PC-3 (cell line): Measurements from ENCODE around the gene SIN3B. TPM values are rescaled to one million over a fixed set of nuclear protein-coding genes. Genes with fewer than 3 reads are reported as not detected.

ENCODE experiments used
- ATAC-seq: fragments of 200-7000 bp; cut with Tn5 transposase; 2 replicates; pipeline ENCODE4 v1.9.1; 2020; ENCODE audit warnings: mild to moderate bottlenecking, moderate library complexity
- BruUV-seq: library from RNA; stranded (reverse); fragments of 400-500 nt; replicated peaks from 2 replicates; lab custom pipeline; 2021; lab: Mats Ljungman, UMichigan
- CTCF ChIA-PET: fragments of 300-600 bp; sonication (Branson Sonifier 250); formaldehyde crosslinking; loops from one replicate; lab custom pipeline; 2022; ENCODE audit warnings: antibody characterized with exemption; lab: Charles Lee
- POLR2A ChIA-PET: fragments of 300-600 bp; sonication (Branson Sonifier 250); formaldehyde crosslinking; loops from one replicate; lab custom pipeline; 2022; ENCODE audit warnings: antibody characterized with exemption; ENCODE audit not compliant: unreplicated experiment; lab: Charles Lee
- DNase-seq: peaks from one replicate; pipeline ENCODE4 v3.0.0-alpha.2; 2015
- H2AFZ ChIP-seq: fragments of 300-600 bp; sonication (generic); 2 replicates; pipeline ENCODE4 v1.6.0; 2016; ENCODE audit warnings: antibody characterized with exemption, low read length
- H3F3A ChIP-seq: fragments of 300-600 bp; sonication (generic); one replicate; pipeline ENCODE4 v1.6.0; 2017; ENCODE audit warnings: antibody characterized with exemption, low read length, control low read depth, mild to moderate bottlenecking; ENCODE audit not compliant: unreplicated experiment
- H3K27ac ChIP-seq: fragments of 300-600 bp; sonication (generic); 2 replicates; pipeline ENCODE4 v1.5.1; 2016; ENCODE audit warnings: mild to moderate bottlenecking, low read length
- H3K27me3 ChIP-seq: fragments of 300-600 bp; sonication (generic); 2 replicates; pipeline ENCODE4 v1.6.1; 2016; ENCODE audit warnings: low read length, mixed read lengths
- H3K36me3 ChIP-seq: fragments of 300-600 bp; sonication (generic); 2 replicates; pipeline ENCODE4 v1.6.1; 2016; ENCODE audit warnings: low read depth, mixed run types, low read length, mixed read lengths
- H3K4me1 ChIP-seq: fragments of 300-600 bp; sonication (generic); 2 replicates; pipeline ENCODE4 v1.5.1; 2016; ENCODE audit warnings: low read length; ENCODE audit not compliant: insufficient read depth
- H3K4me2 ChIP-seq: fragments of 300-600 bp; sonication (generic); 2 replicates; pipeline ENCODE4 v1.6.0; 2016; ENCODE audit warnings: low read length
- H3K4me3 ChIP-seq: fragments of 300-600 bp; sonication (generic); 2 replicates; pipeline ENCODE4 v1.5.1; 2016; ENCODE audit warnings: mild to moderate bottlenecking, low read length, mixed read lengths
- H3K79me2 ChIP-seq: fragments of 300-600 bp; sonication (generic); 2 replicates; pipeline ENCODE4 v1.6.1; 2017; ENCODE audit warnings: low read length, mixed read lengths
- H3K9ac ChIP-seq: fragments of 300-600 bp; sonication (generic); 2 replicates; pipeline ENCODE4 v1.6.0; 2016; ENCODE audit warnings: mild to moderate bottlenecking, low read length
- H3K9me2 ChIP-seq: fragments of 300-600 bp; sonication (generic); replicated peaks from 2 replicates; pipeline ENCODE4 v1.6.1; 2016; ENCODE audit warnings: mixed run types, low read length, mixed read lengths
- H3K9me3 ChIP-seq: fragments of 300-600 bp; sonication (generic); 2 replicates; pipeline ENCODE4 v1.6.1; 2016; ENCODE audit warnings: low read length, mixed read lengths
- H4K20me1 ChIP-seq: fragments of 300-600 bp; sonication (generic); 2 replicates; pipeline ENCODE4 v1.6.1; 2016; ENCODE audit warnings: low read length, mixed read lengths
- CTCF ChIP-seq: fragments of 300-600 bp; sonication (generic); conservative IDR thresholded peaks from 2 replicates; pipeline ENCODE4 v1.5.1; 2017; ENCODE audit warnings: antibody characterized with exemption, low read depth, mild to moderate bottlenecking, low read length
- EZH2 ChIP-seq: fragments of 300-600 bp; sonication (generic); IDR thresholded peaks from one replicate; pipeline ENCODE4 v1.6.1; 2017; ENCODE audit warnings: antibody characterized with exemption, mild to moderate bottlenecking, low read length; ENCODE audit not compliant: unreplicated experiment
- EZH2phosphoT487 ChIP-seq: fragments of 300-600 bp; sonication (generic); IDR thresholded peaks from 2 replicates; pipeline ENCODE4 v1.6.1; 2018; ENCODE audit warnings: mild to moderate bottlenecking, antibody characterized with exemption, low read length, borderline replicate concordance
- intact Hi-C: fragments of 100-400 bp; cut with micrococcal nuclease; formaldehyde crosslinking; loops from 2 replicates; pipeline ENCODE4 v1.9.0; 2023
- total RNA-seq: library from RNA; depleted of rRNA; stranded (reverse); fragments of >200 nt; gene quantifications from 2 replicates; pipeline ENCODE4 v1.2.3, GENCODE V29; 2014

The SIN3B gene
- total RNA-seq, 1 experiment from 2014 or later = 46.4 TPM

DNA sequence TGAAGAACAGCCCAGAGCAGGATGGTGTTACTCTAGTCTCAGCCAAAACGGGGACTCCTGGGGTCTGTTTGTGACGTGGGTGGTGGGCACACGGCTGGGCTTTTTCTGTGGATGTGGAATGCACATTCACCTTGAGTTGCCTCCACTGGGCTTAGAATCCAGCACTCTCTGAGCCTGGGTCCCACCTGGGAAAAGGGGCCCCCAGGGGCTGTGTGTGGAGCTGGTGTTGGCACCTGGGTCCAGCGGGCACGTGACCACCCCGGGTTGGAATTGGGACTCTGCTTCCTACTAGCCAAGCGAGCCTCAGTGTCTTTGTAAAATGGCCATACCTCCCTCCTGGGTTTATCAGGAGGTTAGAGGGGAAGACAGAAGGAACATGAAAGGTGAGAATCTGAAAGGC, 30.4 kb downstream of the SIN3B start:
- no peak overlapping the region for H3K4me3 ChIP-seq
- no peaks in the 10 kb centered on the region for H3K4me1 ChIP-seq
- no peaks in the 10 kb centered on the region for H4K20me1 ChIP-seq
- H3K4me2 ChIP-seq = no peak overlapping the region
- no peaks in the 10 kb centered on the region for H3K9me3 ChIP-seq
- peaks cover 20% of the 10 kb centered on the region for H3K36me3 ChIP-seq
- ATAC-seq = no peak
- H3K27ac ChIP-seq = no peak overlapping the region
- BruUV-seq = no TSS peak
- H3K27me3 ChIP-seq = no peaks in the 10 kb centered on the region
- POLR2A ChIA-PET = no interaction called here
- TF ChIP-seq EZH2 (no peak), CTCF (no peak), EZH2phosphoT487 (no peak)
- H3F3A ChIP-seq = no peaks in the 10 kb centered on the region
- intact Hi-C loops = no loop called here
- CTCF ChIA-PET = no interaction called here
- no peaks in the 10 kb centered on the region for H3K79me2 ChIP-seq
- no peak overlapping the region for H2AFZ ChIP-seq
- no peak overlapping the region for H3K9ac ChIP-seq
- no peak for DNase-seq
- H3K9me2 ChIP-seq = no peaks in the 10 kb centered on the region

DNA sequence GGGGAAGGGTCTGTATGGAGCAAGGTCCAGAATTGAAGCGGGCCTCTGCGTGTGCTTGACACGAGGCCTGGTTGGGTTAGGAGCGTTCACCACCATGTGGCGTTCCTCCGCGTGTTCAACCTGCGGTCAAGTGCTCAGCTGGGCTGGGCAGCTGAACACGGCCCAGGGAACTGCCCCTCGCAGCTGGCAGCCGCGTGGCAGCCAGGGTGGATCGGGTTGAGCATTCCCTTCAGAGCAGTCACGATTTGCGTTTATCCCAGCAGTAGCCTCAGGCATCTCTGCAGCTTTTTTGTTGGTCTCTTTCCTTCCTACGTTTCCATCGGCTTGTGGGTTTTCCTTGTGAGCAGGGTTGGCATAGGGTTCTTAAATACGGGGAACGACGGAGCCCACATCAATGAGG, 30.9 kb downstream of the SIN3B start:
- Histone ChIP-seq H3F3A (no peaks in the 10 kb centered on the region), H3K27me3 (no peaks in the 10 kb centered on the region), H3K9me2 (no peaks in the 10 kb centered on the region), H2AFZ (no peak overlapping the region), H3K4me3 (no peak overlapping the region), H3K4me2 (no peak overlapping the region), H3K9ac (no peak overlapping the region), H4K20me1 (no peaks in the 10 kb centered on the region), H3K27ac (no peak overlapping the region), H3K36me3 (peaks cover 20% of the 10 kb centered on the region), H3K79me2 (no peaks in the 10 kb centered on the region), H3K9me3 (no peaks in the 10 kb centered on the region), H3K4me1 (no peaks in the 10 kb centered on the region)
- no peak for TF ChIP-seq EZH2phosphoT487
- no peak for TF ChIP-seq EZH2
- no peak for TF ChIP-seq CTCF
- intact Hi-C loops = no loop called here
- DNase-seq (no peak), ATAC-seq (no peak)
- BruUV-seq = no TSS peak
- POLR2A ChIA-PET = no interaction called here
- CTCF ChIA-PET = no interaction called here

DNA sequence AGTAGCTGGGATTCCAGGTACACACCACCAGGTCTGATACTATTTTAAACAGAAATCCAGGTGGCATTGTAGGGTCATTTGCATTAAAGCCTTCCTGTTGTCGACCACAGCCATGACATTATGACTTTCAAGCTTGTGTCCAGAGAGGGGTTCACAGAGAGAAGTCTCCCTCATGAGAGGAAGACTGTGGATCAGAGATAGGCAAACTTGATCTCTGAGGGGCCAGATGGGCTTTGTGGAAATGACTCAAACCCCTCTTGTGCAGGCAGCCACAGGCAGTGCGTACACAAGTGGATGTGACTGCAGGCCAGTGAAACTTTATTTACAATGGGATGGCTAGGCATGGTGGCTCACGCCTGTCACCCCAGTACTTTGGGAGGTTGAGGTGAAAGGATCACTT, 31.8 kb downstream of the SIN3B start:
- intact Hi-C loops = no loop called here
- Histone ChIP-seq H3K4me2 (no peak overlapping the region), H2AFZ (no peak overlapping the region), H3K36me3 (peaks cover 20% of the 10 kb centered on the region), H3K4me1 (no peaks in the 10 kb centered on the region), H3F3A (no peaks in the 10 kb centered on the region), H3K79me2 (no peaks in the 10 kb centered on the region), H3K9ac (no peak overlapping the region), H3K4me3 (no peak overlapping the region), H3K27me3 (no peaks in the 10 kb centered on the region), H3K9me2 (no peaks in the 10 kb centered on the region), H3K9me3 (no peaks in the 10 kb centered on the region), H3K27ac (no peak overlapping the region), H4K20me1 (no peaks in the 10 kb centered on the region)
- ChIA-PET POLR2A (no interaction called here), CTCF (no interaction called here)
- no TSS peak for BruUV-seq
- DNase-seq = no peak
- ATAC-seq = no peak
- TF ChIP-seq CTCF = no peak
- TF ChIP-seq EZH2 = no peak
- no peak for TF ChIP-seq EZH2phosphoT487
